Measurements from ENCODE around the gene MREG. TPM values are rescaled to one million over a fixed set of nuclear protein-coding genes. Genes with fewer than 3 reads are reported as not detected.
A peak's percentile ranks its signal among the peaks of the same experiment; 100 is the strongest.

MREG gene
- total and polyA plus RNA-seq, 10 of the 15 experiments (the other 5 are each of a cell fraction or from before 2014, with no cell fraction given): 6.9 to 45.0 (median 28.5) TPM

- TF ChIP-seq PRDM15 (CRISPR knock-in tag; IDR thresholded peaks at IDR 0.05) (no peak), ELK1 (IDR thresholded peaks at IDR 0.05; ENCODE audit: low read depth, low read length) (no peak), TCF3 (IDR thresholded peaks at IDR 0.05; ENCODE audit: borderline replicate concordance, insufficient read depth, low read depth, low read length) (no peak), ZBTB4 (CRISPR knock-in tag; IDR thresholded peaks at IDR 0.05) (no peak), HDGF (IDR thresholded peaks at IDR 0.05) (peak; percentile 49; the same call in 1 of the 2 replicates), EED (IDR thresholded peaks at IDR 0.05; ENCODE audit: low read depth) (no peak)
Observed at GRCh38 chr2:216003876-216004696, 9.3 kb downstream of the MREG start (continued).
